Fibroblast of the conjunctiva (primary cell): ENCODE results near the gene DAPK2.
"Not testable (repeated sequence)": the region's sequence is repeated elsewhere in the genome, so short reads cannot be mapped to it uniquely, and the experiment has no call there.

Source experiments
- DNase-seq: peaks from one replicate; pipeline ENCODE4 v3.0.0-alpha.2; 2010; ENCODE audit warnings: low read depth

The DAPK2 gene

DNA sequence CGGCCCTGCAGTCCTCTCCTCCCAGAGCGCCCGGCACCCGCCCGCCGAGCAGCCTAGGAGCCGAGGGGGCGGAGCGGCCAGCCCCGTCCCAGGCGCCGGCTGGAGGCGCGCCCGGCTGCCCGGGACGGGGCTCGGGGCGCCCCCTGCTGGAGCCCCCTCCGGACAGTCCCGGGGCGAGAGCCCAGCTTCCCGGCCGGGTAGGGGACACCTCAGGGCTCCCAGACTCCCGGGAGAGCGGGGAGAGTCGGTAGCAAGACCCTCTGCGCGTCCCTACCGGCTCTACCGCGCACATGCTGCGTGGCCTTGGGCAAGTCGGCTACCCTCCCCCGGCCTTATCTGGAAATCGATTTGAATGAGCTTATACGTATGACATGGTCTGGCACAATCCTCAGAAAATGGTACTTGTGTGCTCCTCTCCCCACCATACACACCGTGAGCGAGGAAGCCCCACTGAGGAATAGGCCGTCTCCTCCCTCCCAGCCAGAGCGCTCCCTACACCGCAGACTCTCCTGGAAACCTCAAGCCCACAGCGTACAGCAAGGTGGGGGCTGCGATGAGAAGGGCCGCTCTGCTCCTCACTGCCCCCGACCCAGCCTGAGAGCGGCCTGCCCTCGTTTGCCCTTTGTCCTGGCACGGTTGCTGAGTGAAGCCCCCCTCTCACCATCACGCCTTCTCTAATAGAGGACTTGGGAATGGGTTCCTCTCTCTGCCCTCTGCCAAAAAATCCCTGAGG is at the start of gene DAPK2:
DAPK2 (minus strand) TSS at position 65 of the 733 bp plus-strand sequence. CDS start 6,224 bp downstream, outside the sequence.
- peak; percentile 21 for DNase-seq

DNA sequence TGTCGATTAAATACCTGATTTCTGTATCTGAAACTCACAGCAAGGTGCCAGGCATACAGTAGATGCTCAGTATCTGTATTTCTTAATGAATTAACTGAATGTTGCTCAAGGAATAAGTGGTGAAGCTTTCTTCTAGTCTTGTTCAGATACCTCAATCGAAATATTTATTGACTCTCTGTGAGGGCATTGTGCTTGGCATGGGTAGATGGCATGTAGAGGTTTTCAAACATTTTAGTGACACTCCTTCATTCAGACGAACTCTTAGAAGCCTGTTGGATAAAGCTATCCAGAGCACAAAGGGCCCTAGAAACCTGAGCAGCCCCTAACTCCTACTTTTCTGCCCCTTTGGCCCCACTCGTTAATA is 49.1 kb upstream of the DAPK2 start:
- DNase-seq: no peak

DNA sequence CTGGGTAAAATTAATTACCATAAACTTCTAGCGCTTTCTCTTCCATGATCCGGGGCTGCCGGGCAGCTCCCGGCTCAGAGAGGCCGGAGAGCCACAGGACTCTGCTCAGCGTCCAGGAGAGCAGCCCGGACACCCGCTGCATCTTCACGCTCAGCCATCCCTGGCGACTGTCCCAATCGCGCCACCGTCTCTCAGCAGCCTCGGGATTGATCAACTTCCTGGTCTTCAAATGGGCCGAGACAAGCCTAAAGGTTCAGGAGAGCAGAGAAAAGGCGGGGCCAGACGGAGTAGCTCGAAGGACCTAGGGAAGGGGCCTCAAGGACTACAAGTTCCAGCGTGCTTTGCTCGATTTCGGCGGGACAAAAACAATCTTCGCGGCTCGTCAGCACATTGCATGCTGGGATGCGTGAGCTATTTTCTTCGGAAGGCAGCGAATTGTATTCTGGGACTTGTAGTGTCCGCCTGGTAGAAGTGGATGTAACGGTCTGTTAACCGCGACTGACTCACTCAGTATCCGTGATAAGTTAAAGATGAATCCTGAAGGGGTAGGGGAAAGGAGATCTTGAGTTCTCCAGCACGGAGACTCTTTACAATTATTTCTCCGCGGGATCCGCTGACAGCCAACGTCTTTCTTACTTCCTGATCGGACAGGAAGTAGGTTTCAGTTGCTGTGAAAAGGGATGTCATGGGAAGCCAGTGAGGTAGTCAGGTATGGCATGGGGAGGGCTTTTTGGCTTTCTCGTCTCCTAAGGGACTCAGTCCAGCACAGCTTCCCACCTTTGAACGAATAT is 47.5 kb upstream of the DAPK2 start, which contains the start of gene CIAO2A:
CIAO2A (minus strand) TSS at position 212 of the 791 bp plus-strand sequence; CDS start at position 142, 70 bp downstream.
- DNase-seq: peak; percentile 98

DNA sequence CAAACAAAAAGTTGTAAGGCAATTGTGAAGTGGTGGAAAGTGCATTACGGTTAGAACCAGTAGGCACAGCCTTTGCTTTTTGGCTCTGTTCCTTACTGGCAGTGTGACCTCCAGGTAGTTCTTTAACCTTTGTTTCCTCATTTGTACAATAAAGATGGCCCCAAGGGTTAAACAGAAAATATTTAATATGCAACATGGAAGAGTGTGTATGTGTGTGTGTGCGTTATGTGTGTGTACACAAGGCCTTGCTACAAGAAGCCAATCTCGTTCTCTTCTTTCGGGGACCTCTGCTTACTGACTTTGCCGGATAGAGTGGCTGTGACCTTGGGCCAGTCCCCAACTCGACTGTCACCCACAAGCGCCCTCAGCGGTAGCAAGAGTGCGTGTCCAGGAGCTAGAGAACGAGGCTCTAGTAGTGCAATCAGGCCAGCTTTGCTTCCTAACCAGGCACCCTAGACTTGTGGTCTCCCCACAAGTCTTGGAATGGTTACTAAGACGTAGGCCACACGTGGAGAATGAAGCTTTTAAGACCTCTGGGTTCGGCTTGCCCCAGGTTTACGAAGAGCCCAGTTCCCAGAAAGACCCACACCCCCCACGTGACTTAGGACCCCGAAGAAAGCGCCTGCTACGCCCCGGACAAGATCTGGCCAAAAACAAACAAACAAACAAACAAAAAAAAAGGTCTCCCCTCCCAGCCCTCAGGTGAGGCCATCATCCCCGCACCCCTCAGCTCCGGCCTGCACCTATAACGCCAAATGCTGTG is 46.8 kb upstream of the DAPK2 start:
- no peak for DNase-seq

DNA sequence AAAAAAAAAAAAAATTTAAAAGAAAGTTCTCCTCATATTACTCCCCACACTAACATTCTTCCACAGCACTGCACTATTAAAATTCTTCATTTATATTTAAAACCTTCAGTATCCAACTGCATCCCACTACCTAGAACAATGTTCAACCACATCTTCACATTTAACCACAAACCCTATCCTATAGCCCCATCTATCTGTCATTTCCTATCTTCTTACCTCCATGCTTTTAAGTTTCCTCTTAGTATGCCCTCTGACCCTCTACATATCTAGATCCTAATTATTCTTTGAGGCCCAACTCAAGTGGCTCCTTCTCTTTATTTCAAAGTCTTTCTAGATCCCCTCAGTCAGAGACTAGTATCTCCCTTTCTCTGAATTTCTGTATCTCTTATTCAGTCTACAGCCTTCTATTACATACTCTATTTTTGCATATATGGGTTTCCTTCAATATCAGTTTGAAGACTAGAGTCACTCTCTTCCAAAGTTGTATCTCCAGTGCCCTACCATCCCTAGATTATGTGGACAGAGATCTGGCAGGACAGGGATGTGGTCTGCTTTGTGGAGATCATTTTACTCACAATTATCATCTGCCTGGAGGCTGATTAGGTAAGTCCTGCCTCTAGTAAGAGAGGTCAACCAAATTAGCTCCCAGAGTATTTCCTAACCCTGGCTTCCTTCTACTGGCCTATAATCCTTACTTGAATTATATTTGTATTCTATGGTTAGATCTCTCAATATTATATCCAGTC is 46.0 kb upstream of the DAPK2 start:
- DNase-seq: no peak

DNA sequence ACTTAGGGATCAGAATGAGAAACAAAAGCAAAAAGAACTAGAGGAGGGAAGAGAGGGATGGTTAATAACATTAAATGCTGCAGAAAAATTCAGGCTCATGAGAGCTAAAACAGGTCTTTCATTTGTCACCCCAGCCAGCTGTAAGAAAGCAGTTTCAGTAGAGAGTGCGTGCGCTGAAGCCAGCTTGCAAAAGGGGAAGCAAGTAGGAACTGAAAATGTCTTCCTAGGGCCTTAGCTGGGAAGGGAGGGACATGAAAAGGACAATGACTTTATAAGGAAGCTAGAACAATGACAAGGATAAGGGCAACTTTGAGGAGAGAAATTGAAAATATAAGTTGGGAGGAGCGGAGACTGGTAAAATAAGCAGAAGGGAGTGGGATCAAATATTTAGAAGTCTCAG is 44.2 kb upstream of the DAPK2 start:
- DNase-seq: no peak

DNA sequence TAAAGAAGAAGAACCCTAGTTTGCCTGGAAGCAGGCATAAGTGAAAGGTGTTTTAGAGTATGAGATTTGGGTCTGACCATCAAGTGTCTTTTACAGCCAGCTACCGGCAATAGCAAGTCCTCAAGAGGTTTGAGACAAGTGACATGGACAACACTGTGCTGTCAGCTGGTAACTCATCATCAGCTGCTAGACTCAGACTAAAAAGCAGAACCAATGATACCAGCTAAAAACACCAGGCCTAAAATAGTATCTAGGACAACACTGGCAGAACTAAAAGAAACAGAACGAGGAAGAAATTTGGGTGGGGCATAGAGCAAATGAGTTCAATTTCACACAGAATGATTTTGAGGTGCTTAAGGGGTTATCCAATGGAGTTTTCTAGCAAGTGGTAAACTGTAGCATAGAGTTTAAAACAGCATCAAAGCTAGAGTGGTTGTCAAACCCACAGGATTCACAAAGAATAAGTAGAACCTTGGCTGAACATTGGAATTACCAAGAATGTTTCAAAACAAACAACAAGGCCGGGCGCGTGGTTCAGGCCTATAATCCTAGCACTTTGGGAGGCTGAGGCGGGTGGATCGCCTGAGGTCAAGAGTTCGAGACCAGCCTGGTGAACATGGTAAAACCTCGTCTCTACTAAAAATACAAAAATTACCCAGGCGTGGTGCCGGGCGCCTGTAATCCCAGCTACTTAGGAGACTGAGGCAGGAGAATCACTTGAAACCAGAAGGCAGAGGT is 43.4 kb upstream of the DAPK2 start:
- no peak for DNase-seq

DNA sequence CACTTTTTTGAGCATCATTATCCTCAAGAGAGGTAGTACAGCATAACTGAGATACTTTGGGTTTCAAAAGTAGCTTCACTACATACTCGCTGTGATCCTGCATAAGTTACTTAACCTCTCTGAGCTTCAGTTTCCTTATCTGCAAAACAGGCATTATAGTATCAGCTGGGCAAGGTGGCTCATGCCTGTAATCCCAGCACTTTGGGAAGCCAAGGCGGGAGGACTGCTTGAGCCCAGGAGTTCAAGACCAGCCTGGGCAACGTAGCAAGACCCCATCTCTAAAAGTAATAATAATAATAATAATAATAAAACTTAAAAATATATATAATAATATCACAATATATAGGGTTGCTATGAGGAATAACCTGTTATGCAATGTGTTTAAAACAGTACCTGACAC is 36.5 kb upstream of the DAPK2 start:
- no peak for DNase-seq

DNA sequence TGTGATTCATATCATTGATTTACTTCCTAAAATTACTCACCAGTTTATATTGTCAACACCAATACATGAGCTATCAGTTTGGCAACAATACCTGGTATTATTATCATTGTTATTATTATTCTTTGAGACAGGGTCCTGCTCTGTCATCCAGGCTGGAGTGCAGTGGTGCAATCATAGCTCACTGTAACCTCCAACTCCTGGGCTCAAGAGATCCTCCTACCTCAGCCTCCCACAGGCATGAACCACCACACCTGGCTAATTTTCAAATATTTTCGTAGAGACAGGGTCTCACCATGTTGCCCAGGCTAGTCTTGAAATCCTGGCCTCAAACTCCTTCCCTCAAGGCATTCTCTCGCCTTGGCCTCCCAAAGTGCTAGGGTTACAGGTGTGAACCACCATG is 27.2 kb upstream of the DAPK2 start:
- DNase-seq: not testable (repeated sequence)

DNA sequence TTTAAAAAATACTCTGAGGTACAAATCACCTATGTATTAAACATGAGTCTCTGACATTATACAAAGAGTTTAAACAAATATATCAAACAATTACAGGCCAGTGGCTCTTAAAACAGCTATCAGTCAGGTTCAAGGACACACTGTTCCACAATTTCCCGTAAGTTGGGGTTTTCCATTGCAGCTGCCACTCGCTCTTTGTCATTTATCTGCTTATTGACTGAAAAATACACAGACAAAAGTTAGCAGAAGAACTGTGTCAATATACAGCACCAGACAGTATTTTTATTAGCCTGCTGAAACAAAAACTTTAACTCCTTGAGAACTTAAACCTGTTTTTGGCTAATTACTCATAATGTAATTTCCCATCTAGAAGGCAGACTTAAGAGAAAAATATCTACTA is 26.5 kb upstream of the DAPK2 start:
- DNase-seq: no peak

DNA sequence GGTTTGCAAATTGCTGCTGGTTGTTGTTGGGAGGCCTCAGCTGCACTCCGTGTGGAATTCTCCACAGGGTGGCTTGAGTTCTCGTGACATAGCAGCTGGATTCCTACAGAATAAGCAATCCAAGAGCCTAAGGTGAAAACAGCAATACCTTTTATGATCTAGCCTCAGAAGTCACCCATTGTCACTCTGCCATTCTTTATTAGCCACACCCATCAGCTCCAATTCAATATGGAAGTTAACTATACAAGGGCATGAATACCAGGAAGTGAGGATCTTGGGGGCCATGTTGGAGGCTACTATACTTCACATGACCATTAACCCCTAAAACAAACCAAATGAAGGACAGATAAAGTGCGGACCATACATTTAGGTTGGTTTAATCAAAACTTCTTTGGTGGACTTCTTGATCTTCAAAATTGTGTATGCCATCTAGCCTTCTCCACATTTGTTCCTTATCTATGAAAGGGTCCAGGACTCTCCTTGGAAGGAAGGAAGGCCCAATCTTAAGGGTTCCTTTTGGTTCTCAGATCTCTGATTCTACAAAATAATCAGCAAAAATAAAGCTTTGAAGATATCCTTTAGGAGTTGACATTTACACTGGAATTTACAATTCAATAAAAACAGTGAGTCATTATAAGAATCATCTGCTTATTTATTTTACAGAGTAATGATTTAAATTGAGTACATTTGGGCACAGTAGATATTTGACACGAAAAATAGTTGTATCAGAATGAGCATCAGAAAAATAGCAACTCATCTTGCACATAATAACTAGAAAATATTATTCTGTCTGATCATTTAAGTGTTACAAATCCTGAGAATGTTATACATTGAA is 25.9 kb upstream of the DAPK2 start:
- no peak for DNase-seq

DNA sequence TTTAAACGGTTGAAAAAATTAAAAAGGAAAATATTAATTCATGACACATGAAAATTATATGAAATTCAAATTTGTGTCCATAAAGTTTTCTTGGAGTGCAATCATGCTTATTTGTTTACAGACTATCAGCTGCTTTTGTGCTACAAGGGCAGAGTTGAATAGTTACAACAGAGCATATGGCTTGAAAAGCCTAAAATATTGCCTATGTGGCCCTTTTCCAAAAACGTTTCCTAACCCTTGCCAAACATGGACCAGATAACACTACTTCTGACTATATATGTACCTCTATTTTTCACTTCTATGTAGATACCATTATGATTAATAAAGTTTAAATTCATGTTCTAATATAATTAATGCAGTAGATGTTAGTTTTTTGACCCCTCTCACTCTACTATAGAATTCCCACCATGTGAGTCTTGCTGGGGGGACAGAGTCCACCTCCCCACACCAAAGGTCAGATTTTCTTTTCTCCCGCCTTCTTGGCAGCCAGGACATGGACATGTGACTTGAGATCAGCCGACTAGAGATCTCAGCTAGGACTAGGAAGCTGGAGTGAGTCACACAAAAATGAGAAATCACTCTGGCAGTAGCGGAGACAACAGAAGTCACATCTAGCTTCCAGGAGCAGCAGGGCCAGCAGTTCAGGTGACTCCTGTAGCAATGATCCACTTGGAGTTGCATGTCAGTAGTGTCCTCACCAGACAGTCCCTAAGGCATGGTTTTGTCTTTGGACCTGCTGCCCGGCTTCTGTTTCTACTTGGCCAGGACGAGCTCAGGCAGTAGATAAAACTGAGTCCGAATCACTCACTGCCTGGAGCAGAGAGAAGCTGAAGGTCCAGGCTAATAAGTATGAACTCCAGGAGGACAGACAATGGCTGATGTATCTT is 24.9 kb upstream of the DAPK2 start:
- DNase-seq: peak; percentile 67

DNA sequence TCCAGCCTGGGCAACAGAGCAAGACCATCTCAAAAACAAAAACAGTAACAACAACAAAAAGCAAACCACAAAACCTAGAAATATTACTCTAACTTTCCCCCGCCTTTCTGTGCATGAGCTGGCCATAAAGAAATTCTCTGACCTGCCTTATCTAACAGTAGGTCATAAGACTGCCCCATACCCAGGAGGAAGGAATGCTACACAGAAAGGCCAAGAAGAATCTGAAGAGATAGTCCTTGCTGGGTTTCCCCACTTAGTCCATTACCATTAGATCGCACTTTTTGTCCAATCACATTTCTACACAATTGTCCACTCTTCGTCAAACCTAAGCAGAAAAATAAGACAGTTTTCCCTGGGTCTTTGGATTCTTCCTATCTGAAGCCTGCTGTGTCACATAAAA is 23.8 kb upstream of the DAPK2 start:
- no peak for DNase-seq

DNA sequence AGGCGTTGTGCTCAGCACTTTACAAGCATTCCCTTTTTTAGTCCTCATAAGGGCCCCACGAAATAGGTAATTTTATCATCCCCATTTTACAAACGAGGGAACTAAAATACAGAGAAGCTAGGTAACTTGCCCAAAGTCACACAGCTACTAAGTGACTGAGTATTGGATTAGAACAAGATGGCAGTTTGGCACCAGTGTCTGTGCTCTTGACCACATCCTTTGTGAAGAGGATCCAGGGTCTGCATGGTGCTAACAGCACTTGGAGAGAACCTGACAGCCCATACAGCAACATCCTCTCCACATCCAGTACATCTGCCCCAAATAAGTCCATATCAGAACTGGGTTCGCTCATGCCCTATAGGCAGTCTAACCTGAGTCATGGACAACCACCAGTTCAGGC is 21.8 kb upstream of the DAPK2 start:
- no peak for DNase-seq

DNA sequence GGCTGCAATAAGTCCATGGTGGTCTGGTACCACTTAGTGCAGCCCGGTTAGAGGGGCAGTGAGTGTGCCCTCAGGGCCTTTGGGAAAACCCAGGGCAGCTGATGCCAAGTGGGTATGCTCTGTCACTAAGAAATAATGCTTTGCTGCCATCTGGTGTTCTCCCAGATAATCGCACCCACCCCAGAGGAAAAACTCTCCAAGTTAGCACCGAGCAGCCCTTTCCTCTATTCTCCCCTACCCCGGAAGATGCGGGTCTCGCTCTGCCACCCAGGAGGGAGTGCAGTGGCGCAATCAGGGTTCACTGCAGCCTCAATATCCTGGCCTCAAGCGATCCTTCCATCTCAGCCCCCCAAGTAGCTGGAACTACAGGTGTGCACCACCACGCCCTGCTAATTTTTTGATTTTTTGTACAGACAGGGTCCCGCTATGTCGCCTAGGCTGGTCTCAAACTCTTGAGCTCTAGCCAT is 21.3 kb upstream of the DAPK2 start:
- DNase-seq: peak; percentile 49

DNA sequence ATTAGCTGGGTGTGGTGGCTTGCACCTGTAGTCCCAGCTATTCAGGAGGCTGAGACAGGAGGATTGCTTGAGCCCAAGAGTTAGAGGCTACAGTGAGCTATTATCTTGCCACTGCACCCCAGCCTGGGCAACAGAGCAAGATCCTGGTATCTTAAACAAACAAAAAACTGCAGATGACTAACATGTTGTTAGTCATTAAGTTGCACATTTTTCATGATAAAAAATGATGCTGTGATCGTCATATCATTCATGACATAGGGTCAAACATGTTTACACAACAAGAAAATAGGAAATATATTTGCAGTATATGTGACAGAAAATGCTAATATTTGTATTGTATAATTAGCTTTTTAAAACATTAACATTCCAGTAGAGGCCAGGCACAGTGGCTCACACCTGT is 20.2 kb upstream of the DAPK2 start:
- DNase-seq: no peak

DNA sequence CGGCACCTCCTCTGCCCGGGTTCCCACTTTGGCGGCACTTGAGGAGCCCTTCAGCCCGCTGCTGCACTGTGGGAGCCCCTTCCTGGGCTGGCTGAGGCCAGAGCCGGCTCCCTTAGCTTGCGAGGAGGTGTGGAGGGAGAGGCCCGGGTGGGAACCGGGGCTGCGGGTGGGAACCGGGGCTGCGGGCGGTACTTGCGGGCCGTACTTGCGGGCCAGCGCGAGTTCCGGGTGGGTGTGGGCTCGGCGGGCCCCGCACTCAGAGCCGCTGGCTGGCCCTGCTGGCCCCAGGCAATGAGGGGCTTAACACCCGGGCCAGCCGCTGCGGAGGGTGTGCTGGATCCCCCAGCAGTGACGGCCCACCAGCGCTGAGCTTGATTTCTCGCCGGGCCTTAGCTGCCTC is 14.4 kb upstream of the DAPK2 start:
- no peak for DNase-seq

DNA sequence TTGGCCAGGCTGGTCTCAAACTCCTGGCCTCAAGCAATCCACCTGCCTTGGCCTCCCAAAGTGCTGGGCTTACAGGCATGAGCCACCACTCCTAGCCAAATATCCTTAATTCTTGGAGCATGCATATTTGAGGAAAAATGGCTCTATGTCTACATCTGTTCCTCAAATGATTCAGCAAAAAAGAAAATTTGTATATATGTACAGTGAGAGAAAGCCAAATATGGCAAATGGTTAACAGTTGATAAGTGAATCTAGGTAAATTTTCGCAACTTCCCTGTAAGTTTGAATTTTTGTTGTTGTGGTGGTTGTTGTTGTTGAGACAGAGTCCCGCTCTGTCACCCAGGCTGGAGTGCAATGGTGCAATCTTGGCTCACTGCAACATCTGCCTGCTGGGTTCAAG is 12.8 kb upstream of the DAPK2 start:
- not testable (repeated sequence) for DNase-seq

DNA sequence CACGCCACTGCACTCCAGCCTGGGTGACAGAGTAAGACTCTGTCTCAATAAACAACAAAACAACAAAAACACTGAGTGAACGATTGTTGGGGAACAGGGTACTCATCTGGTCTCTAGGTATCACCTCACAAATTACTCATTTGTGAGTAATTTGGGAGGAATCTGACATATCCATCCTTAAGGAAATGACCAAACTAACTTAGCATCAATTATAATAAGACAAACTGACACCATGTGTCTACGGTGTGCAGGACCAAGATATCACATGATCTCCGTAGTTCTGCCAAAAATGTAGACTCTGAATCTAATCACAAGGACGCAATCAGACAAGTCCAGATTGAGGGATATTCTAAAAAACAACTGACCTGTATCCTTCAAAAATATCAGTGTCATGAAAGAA is 12.0 kb upstream of the DAPK2 start:
- DNase-seq: no peak
